ENCODE data around the gene RNF123. TPM values are rescaled to one million over a fixed set of nuclear protein-coding genes. Genes with fewer than 3 reads are reported as not detected.
"Not testable (repeated sequence)": the region's sequence is repeated elsewhere in the genome, so short reads cannot be mapped to it uniquely, and the experiment has no call there.

The RNF123 gene
- polyA plus RNA-seq, 3 donors from 2014 or later, result 2.6 to 27.1 (median 11.8) TPM

- H3K4me3 Mint-ChIP-seq, result no peak overlapping the region
- peaks cover 17 to 20% of the 10 kb centered on the region in 2 donors for H3K4me1 Mint-ChIP-seq
- peaks cover 4 to 8% (median 5%) of the 10 kb centered on the region in 3 donors for H3K36me3 Mint-ChIP-seq
- H3K27ac Mint-ChIP-seq, result peak overlapping the region in 1 of 6 donors; percentile 6
- peaks cover 5 to 8% (median 6%) of the 10 kb centered on the region in 3 donors for H3K27me3 Mint-ChIP-seq (ENCODE audit: low read depth in 3 of 3)
- H3K9me3 Mint-ChIP-seq, result no peaks in the 10 kb centered on the region
- no peak for DNase-seq
Measured at GRCh38 chr3:49727154-49727923, 38.0 kb downstream of the RNF123 start.

- Mint-ChIP-seq H3K27ac (peak overlapping the region in 1 of 6 donors; percentile 6), H3K36me3 (peaks cover 5 to 12% (median 6%) of the 10 kb centered on the region in 3 donors), H3K27me3 (ENCODE audit: low read depth in 3 of 3) (peaks cover 5 to 7% (median 6%) of the 10 kb centered on the region in 3 donors), H3K4me3 (no peak overlapping the region), H3K9me3 (no peaks in the 10 kb centered on the region), H3K4me1 (peaks cover 11 to 15% of the 10 kb centered on the region in 2 donors)
- DNase-seq, result no peak
Measured at GRCh38 chr3:49727924-49728361, 38.6 kb downstream of the RNF123 start.

GRCh38 chr3:49729966-49730609, 40.7 kb downstream of the RNF123 start:
- peaks cover 0 to 1% (median 1%) of the 10 kb centered on the region in 3 donors for H3K27me3 Mint-ChIP-seq (ENCODE audit: low read depth in 3 of 3)
- H3K9me3 Mint-ChIP-seq, result no peaks in the 10 kb centered on the region
- peaks cover 0 to 1% of the 10 kb centered on the region in 2 donors for H3K4me1 Mint-ChIP-seq
- H3K27ac Mint-ChIP-seq, result no peak overlapping the region
- H3K36me3 Mint-ChIP-seq, result peaks cover 6 to 19% (median 10%) of the 10 kb centered on the region in 3 donors
- no peak for DNase-seq
- no peak overlapping the region for H3K4me3 Mint-ChIP-seq

GRCh38 chr3:49732597-49732996, 43.2 kb downstream of the RNF123 start:
- Mint-ChIP-seq H3K9me3 (no peaks in the 10 kb centered on the region), H3K4me1 (peaks cover 0 to 1% of the 10 kb centered on the region in 2 donors), H3K27ac (no peak overlapping the region), H3K36me3 (peaks cover 6 to 28% (median 10%) of the 10 kb centered on the region in 3 donors), H3K4me3 (no peak overlapping the region), H3K27me3 (ENCODE audit: low read depth in 3 of 3) (peaks cover 0 to 1% (median 0%) of the 10 kb centered on the region in 3 donors)
- DNase-seq, result no peak

GRCh38 chr3:49733551-49733950, 44.2 kb downstream of the RNF123 start:
- Mint-ChIP-seq H3K27ac (no peak overlapping the region), H3K4me3 (no peak overlapping the region), H3K27me3 (ENCODE audit: low read depth in 3 of 3) (no peaks in the 10 kb centered on the region), H3K36me3 (peaks cover 6 to 35% (median 14%) of the 10 kb centered on the region in 3 donors), H3K9me3 (no peaks in the 10 kb centered on the region), H3K4me1 (peaks cover 0 to 1% of the 10 kb centered on the region in 2 donors)
- DNase-seq, result no peak

- Mint-ChIP-seq H3K27me3 (ENCODE audit: low read depth in 3 of 3) (no peaks in the 10 kb centered on the region), H3K36me3 (peaks cover 6 to 38% (median 17%) of the 10 kb centered on the region in 3 donors), H3K27ac (no peak overlapping the region), H3K4me3 (no peak overlapping the region), H3K4me1 (peaks cover 0 to 1% of the 10 kb centered on the region in 2 donors), H3K9me3 (no peaks in the 10 kb centered on the region)
- DNase-seq, result no peak
Measured at GRCh38 chr3:49734752-49735151, 45.4 kb downstream of the RNF123 start.

- Mint-ChIP-seq H3K4me1 (peaks cover 0 to 1% of the 10 kb centered on the region in 2 donors), H3K27ac (peak overlapping the region in 1 of 6 donors; percentile 35), H3K9me3 (no peaks in the 10 kb centered on the region), H3K36me3 (peaks cover 0 to 23% (median 11%) of the 10 kb centered on the region in 3 donors), H3K27me3 (ENCODE audit: low read depth in 3 of 3) (peaks cover 0 to 2% (median 0%) of the 10 kb centered on the region in 3 donors), H3K4me3 (no peak overlapping the region)
- DNase-seq, result no peak
Measured at GRCh38 chr3:49738067-49738713, 48.8 kb downstream of the RNF123 start.

GRCh38 chr3:49740427-49740826, 51.1 kb downstream of the RNF123 start:
- H3K36me3 Mint-ChIP-seq, result peaks cover 0 to 22% (median 11%) of the 10 kb centered on the region in 3 donors
- peaks cover 5 to 11% of the 10 kb centered on the region in 2 donors for H3K4me1 Mint-ChIP-seq
- no peak overlapping the region for H3K4me3 Mint-ChIP-seq
- DNase-seq, result no peak
- peaks cover 0 to 4% (median 0%) of the 10 kb centered on the region in 3 donors for H3K27me3 Mint-ChIP-seq (ENCODE audit: low read depth in 3 of 3)
- H3K9me3 Mint-ChIP-seq, result no peaks in the 10 kb centered on the region
- no peak overlapping the region for H3K27ac Mint-ChIP-seq

- peaks cover 11 to 16% of the 10 kb centered on the region in 2 donors for H3K4me1 Mint-ChIP-seq
- H3K36me3 Mint-ChIP-seq, result peaks cover 0 to 11% (median 9%) of the 10 kb centered on the region in 3 donors
- DNase-seq, result no peak
- peaks cover 0 to 6% (median 1%) of the 10 kb centered on the region in 3 donors for H3K27me3 Mint-ChIP-seq (ENCODE audit: low read depth in 3 of 3)
- no peak overlapping the region for H3K4me3 Mint-ChIP-seq
- H3K27ac Mint-ChIP-seq, result peak overlapping the region in 1 of 6 donors; percentile 80
- no peaks in the 10 kb centered on the region for H3K9me3 Mint-ChIP-seq
Measured at GRCh38 chr3:49745986-49746385, 56.6 kb downstream of the RNF123 start.

GRCh38 chr3:49747792-49748480, 58.6 kb downstream of the RNF123 start:
- peaks cover 0 to 11% (median 9%) of the 10 kb centered on the region in 3 donors for H3K36me3 Mint-ChIP-seq
- peaks cover 0 to 3% (median 1%) of the 10 kb centered on the region in 3 donors for H3K27me3 Mint-ChIP-seq (ENCODE audit: low read depth in 3 of 3)
- H3K4me3 Mint-ChIP-seq, result no peak overlapping the region
- H3K9me3 Mint-ChIP-seq, result no peaks in the 10 kb centered on the region
- DNase-seq, result no peak
- peaks cover 11 to 18% of the 10 kb centered on the region in 2 donors for H3K4me1 Mint-ChIP-seq
- H3K27ac Mint-ChIP-seq, result peak overlapping the region in 1 of 6 donors; percentile 34

- not testable (repeated sequence) for H3K27me3 Mint-ChIP-seq (ENCODE audit: low read depth in 3 of 3); DNase-seq; H3K9me3 Mint-ChIP-seq; H3K4me3 Mint-ChIP-seq; H3K27ac Mint-ChIP-seq
- Mint-ChIP-seq H3K4me1 (peaks cover 16 to 27% of the 10 kb centered on the region in 2 donors), H3K36me3 (peaks cover 0 to 11% (median 9%) of the 10 kb centered on the region in 3 donors)
Measured at GRCh38 chr3:49748874-49749273, 59.5 kb downstream of the RNF123 start.

GRCh38 chr3:49750056-49750455, 60.7 kb downstream of the RNF123 start:
- DNase-seq, result no peak
- no peak overlapping the region for H3K4me3 Mint-ChIP-seq
- H3K36me3 Mint-ChIP-seq, result peaks cover 0 to 7% (median 7%) of the 10 kb centered on the region in 3 donors
- H3K27ac Mint-ChIP-seq, result peak overlapping the region in 1 of 6 donors; percentile 61
- H3K27me3 Mint-ChIP-seq (ENCODE audit: low read depth in 3 of 3), result peaks cover 0 to 2% (median 2%) of the 10 kb centered on the region in 3 donors
- H3K4me1 Mint-ChIP-seq, result peaks cover 11 to 28% of the 10 kb centered on the region in 2 donors
- H3K9me3 Mint-ChIP-seq, result no peaks in the 10 kb centered on the region

GRCh38 chr3:49751501-49751900, 62.1 kb downstream of the RNF123 start:
- Mint-ChIP-seq H3K27ac (no peak overlapping the region), H3K36me3 (peaks cover 0 to 7% (median 7%) of the 10 kb centered on the region in 3 donors), H3K4me1 (peaks cover 21 to 40% of the 10 kb centered on the region in 2 donors)

More at GRCh38 chr3:49751501-49751900, 62.1 kb downstream of the RNF123 start:
- H3K9me3 Mint-ChIP-seq, result no peaks in the 10 kb centered on the region
- no peak for DNase-seq
- no peak overlapping the region for H3K4me3 Mint-ChIP-seq
- peaks cover 0 to 2% (median 2%) of the 10 kb centered on the region in 3 donors for H3K27me3 Mint-ChIP-seq (ENCODE audit: low read depth in 3 of 3)

Measured in immature natural killer cell (primary cell).